K562 (cell line): ENCODE results near the gene PRRT1. TPM values are rescaled to one million over a fixed set of nuclear protein-coding genes. Genes with fewer than 3 reads are reported as not detected.

ENCODE experiments used
- ARID2 ChIP-seq: fragments of 450-650 bp; IDR thresholded peaks from 2 replicates; pipeline ENCODE4 v1.6.1; 2017; ENCODE audit warnings: antibody characterized with exemption, mild to moderate bottlenecking
- BCOR ChIP-seq: fragments of 450-650 bp; IDR thresholded peaks from 2 replicates; pipeline ENCODE4 v1.6.1; 2016
- BRD9 ChIP-seq: fragments of 450-650 bp; IDR thresholded peaks from 2 replicates; pipeline ENCODE4 v1.6.1; 2018; ENCODE audit warnings: low read depth; ENCODE audit not compliant: partially characterized antibody
- CHD2 ChIP-seq: IDR thresholded peaks from 2 replicates; pipeline ENCODE4 v1.6.1; 2011; ENCODE audit warnings: low read depth, low read length
- CTBP1 ChIP-seq: fragments of 450-650 bp; IDR thresholded peaks from 2 replicates; pipeline ENCODE4 v1.6.1; 2016; ENCODE audit warnings: borderline replicate concordance
- DMBX1 ChIP-seq: fragments of 250-450 bp; sonication (Bioruptor Pico); IDR thresholded peaks from 2 replicates; pipeline ENCODE4 v1.8.0; 2022; ENCODE audit warnings: inconsistent platforms, mild to moderate bottlenecking, moderate library complexity, borderline replicate concordance
- ESRRA ChIP-seq: fragments of 450-650 bp; IDR thresholded peaks from 2 replicates; pipeline ENCODE4 v1.6.1; 2014; ENCODE audit warnings: low read depth, mild to moderate bottlenecking, moderate library complexity, borderline replicate concordance
- ETV5 ChIP-seq: sonication (generic); formaldehyde crosslinking; IDR thresholded peaks from 2 replicates; pipeline ENCODE4 v1.4.0; 2020; ENCODE audit warnings: low read depth, mild to moderate bottlenecking, missing genetic modification reagents
- FOXK2 ChIP-seq, 2 experiments: fragments of 450-650 bp; IDR thresholded peaks in 1 of 2; conservative IDR thresholded peaks in 1 of 2; 2 replicates each; pipeline ENCODE4 v1.6.1; 2016; ENCODE audit warnings: low read depth in 2 of 2, mild to moderate bottlenecking in 1 of 2
- HBP1 ChIP-seq: fragments of 450-650 bp; formaldehyde crosslinking; IDR thresholded peaks from 2 replicates; pipeline ENCODE4 v1.4.0; 2022; ENCODE audit warnings: missing genetic modification characterization
- HCFC1 ChIP-seq: IDR thresholded peaks from 2 replicates; pipeline ENCODE4 v1.6.1; 2012; ENCODE audit warnings: low read depth, low read length, improper control_type of control experiment
- HDAC1 ChIP-seq, 2 experiments: fragments of 450-650 bp; IDR thresholded peaks; 2 replicates each; pipeline ENCODE4 v1.6.1; 2016 to 2017; ENCODE audit warnings: inconsistent platforms in 1 of 2, mild to moderate bottlenecking in 1 of 2, moderate library complexity in 1 of 2
- MCM2 ChIP-seq: fragments of 450-650 bp; IDR thresholded peaks from 2 replicates; pipeline ENCODE4 v1.6.1; 2017; ENCODE audit warnings: low read depth, mild to moderate bottlenecking
- MYC ChIP-seq, 2 experiments: fragments of 250-450 bp in 1 of 2; sonication (Bioruptor Pico) in 1 of 2; IDR thresholded peaks; 2 replicates each; pipeline versions ENCODE4 v1.5.1 to v1.6.1; 2012 to 2021; ENCODE audit warnings: low read depth in 2 of 2, borderline replicate concordance in 1 of 2, improper control_type of control experiment in 1 of 2, low read length in 1 of 2, mild to moderate bottlenecking in 1 of 2, moderate library complexity in 1 of 2
- RREB1 ChIP-seq: fragments of 250-450 bp; sonication (Bioruptor Pico); IDR thresholded peaks from 2 replicates; pipeline ENCODE4 v1.4.0; 2020
- SMARCE1 ChIP-seq: fragments of 450-650 bp; IDR thresholded peaks from 2 replicates; pipeline ENCODE4 v1.7.1; 2016; ENCODE audit warnings: mild to moderate bottlenecking
- SNIP1 ChIP-seq: fragments of 450-650 bp; IDR thresholded peaks from 2 replicates; pipeline ENCODE4 v1.7.1; 2017; ENCODE audit warnings: low read depth, mild to moderate bottlenecking
- TAF9B ChIP-seq: fragments of 450-650 bp; IDR thresholded peaks from 2 replicates; pipeline ENCODE4 v1.6.1; 2018; ENCODE audit warnings: mild to moderate bottlenecking; ENCODE audit not compliant: partially characterized antibody
- ZFX ChIP-seq: sonication (generic); formaldehyde crosslinking; IDR thresholded peaks from 2 replicates; pipeline ENCODE4 v1.8.0; 2022; ENCODE audit warnings: mild to moderate bottlenecking, missing genetic modification reagents, moderate library complexity
- ZNF140 ChIP-seq: fragments of 250-450 bp; sonication (Bioruptor Pico); IDR thresholded peaks from 2 replicates; pipeline ENCODE4 v1.8.0; 2021; ENCODE audit warnings: moderate library complexity, mild to moderate bottlenecking, inconsistent platforms
- ZNF224 ChIP-seq: sonication (generic); formaldehyde crosslinking; IDR thresholded peaks from 2 replicates; pipeline ENCODE4 v1.8.0; 2022; ENCODE audit warnings: mild to moderate bottlenecking, missing genetic modification reagents
- polyA plus RNA-seq, 8 experiments: library from polyadenylated mRNA; depleted of rRNA in 4 of 8; stranded (reverse) in 5 of 8; unstranded in 3 of 8; fragments of >200 nt; fragmentation: Nextera tagmentation in 2 of 8; fragmentation: Illumina TruSeq in 1 of 8; extraction: Ambion mirVana in 2 of 8; extraction: Trizol in 1 of 8; gene quantifications; 2 replicates each; pipeline versions ENCODE4 v1.2.1 to v1.2.3, GENCODE V29; 2011 to 2014; ENCODE audit warnings: inconsistent platforms in 1 of 8, missing spikeins in 1 of 8
- total RNA-seq, 7 experiments: library from RNA; depleted of rRNA in 6 of 7; stranded (reverse); fragments of >200 nt in 6 of 7; fragmentation: Illumina TruSeq in 2 of 7; extraction: Trizol in 2 of 7; gene quantifications; 2 replicates each; pipeline versions ENCODE4 v1.2.1 to v1.2.3, GENCODE V29; 2011 to 2021; ENCODE audit warnings: low replicate concordance in 1 of 7

Gene PRRT1
- total and polyA plus RNA-seq, 9 of the 15 experiments (the other 6 are each of a cell fraction or from before 2014, with no cell fraction given), result 0.14 to 3.5 (median 0.41) TPM

- TF ChIP-seq RREB1, result no peak
- TF ChIP-seq CHD2, result peak; percentile 43; the same call in 1 of the 2 replicates
- TF ChIP-seq ETV5, result 0 out of 2 replicates have a peak, but pooled peaks have one; percentile 41
- TF ChIP-seq TAF9B, result peak; percentile 44
- no peak for TF ChIP-seq ZNF224 (CRISPR knock-in tag)
- peak; percentile 25; the same call in 1 of the 2 replicates for TF ChIP-seq MYC (IDR thresholded peaks at IDR 0.05; ENCODE audit: low read depth, low read length)
- peak; percentile 56; the same call in 1 of the 2 replicates for TF ChIP-seq MYC (CRISPR knock-in tag; IDR thresholded peaks at IDR 0.05; ENCODE audit: borderline replicate concordance, low read depth)
- peak; percentile 72 for TF ChIP-seq ZFX (CRISPR knock-in tag)
- TF ChIP-seq DMBX1 (CRISPR knock-in tag), result peak; percentile 40; the same call in 1 of the 2 replicates
- TF ChIP-seq BCOR, result peak; percentile 11; the same call in 1 of the 2 replicates
- no peak for TF ChIP-seq SNIP1
- peak in 1 of 2 experiments; percentile 84; a peak in 2 of 4 replicates for TF ChIP-seq HDAC1 (IDR thresholded peaks at IDR 0.05)
- no peak for TF ChIP-seq MCM2
- TF ChIP-seq ARID2, result peak; percentile 5; the same call in 1 of the 2 replicates
- TF ChIP-seq HBP1 (CRISPR knock-in tag), result peak; percentile 93
- TF ChIP-seq FOXK2 (conservative IDR thresholded peaks at IDR 0.05 in 1 of 2, IDR thresholded peaks at IDR 0.05 in 1 of 2; ENCODE audit: low read depth in 2 of 2), result peak; percentile 71 to 82
- no peak for TF ChIP-seq HCFC1
- no peak for TF ChIP-seq ZNF140 (CRISPR knock-in tag)
- TF ChIP-seq CTBP1, result peak; percentile 38; the same call in 1 of the 2 replicates
- peak; percentile 86 for TF ChIP-seq SMARCE1
- TF ChIP-seq BRD9, result peak; percentile 66
- TF ChIP-seq ESRRA, result 0 out of 2 replicates have a peak, but pooled peaks have one; percentile 27
These were observed 38.5 kb upstream of the PRRT1 start, which contains the start of gene PBX2 (continued) for GRCh38 chr6:32190054-32190851.
